Suprapubic skin (tissue), 4 donors: ENCODE data around the gene MORN5. TPM values are rescaled to one million over a fixed set of nuclear protein-coding genes. Genes with fewer than 3 reads are reported as not detected.

ENCODE experiments used
- DNase-seq, 2 donors: peaks; one replicate each; pipeline ENCODE4 v3.0.0-alpha.2; 2019; ENCODE audit warnings: low spot score in 2 of 2
- H3K27ac ChIP-seq: fragments of 200-600 bp; sonication (generic); one replicate; pipeline ENCODE4 v1.5.1; 2019
- H3K27me3 ChIP-seq: fragments of 200-600 bp; sonication (generic); one replicate; pipeline ENCODE4 v1.5.1; 2019
- H3K36me3 ChIP-seq: fragments of 200-600 bp; sonication (generic); one replicate; pipeline ENCODE4 v1.5.1; 2019
- H3K4me1 ChIP-seq: fragments of 200-600 bp; sonication (generic); one replicate; pipeline ENCODE4 v1.5.1; 2019
- H3K4me3 ChIP-seq: fragments of 200-600 bp; sonication (generic); one replicate; pipeline ENCODE4 v1.5.1; 2019; ENCODE audit warnings: mild to moderate bottlenecking
- H3K9me3 ChIP-seq: fragments of 200-600 bp; sonication (generic); one replicate; pipeline ENCODE4 v1.5.1; 2019
- EP300 ChIP-seq: sonication (generic); formaldehyde crosslinking; IDR thresholded peaks from one replicate; pipeline ENCODE4 v1.6.1; 2017; ENCODE audit warnings: antibody characterized with exemption
- POLR2A ChIP-seq, 2 donors: fragments of 450-650 bp; IDR thresholded peaks; one replicate each; pipeline ENCODE4 v1.6.1; 2017; ENCODE audit warnings: antibody characterized with exemption in 2 of 2, mild to moderate bottlenecking in 2 of 2, moderate library complexity in 2 of 2
- POLR2AphosphoS5 ChIP-seq, 3 donors: sonication (generic); formaldehyde crosslinking; IDR thresholded peaks; one replicate each; pipeline ENCODE4 v1.6.1; 2017; ENCODE audit warnings: antibody characterized with exemption in 3 of 3
- WGBS: methylation state at CpG from one replicate; pipeline ENCODE4 v1.1.5; 2018; 5-methylcytosine and 5-hydroxymethylcytosine counted together
- total RNA-seq, 4 donors: library from RNA; depleted of rRNA; stranded (reverse); fragments of >200 nt; gene quantifications; one replicate each; pipeline ENCODE4 v1.1.0, GENCODE V29; 2016
- TF ChIP-seq, protein P1 (sequence below), 2 donors: fragments of 200-600 bp in 1 of 2; fragments of 450-650 bp in 1 of 2; sonication (generic) in 1 of 2; IDR thresholded peaks; one replicate each; pipeline ENCODE4 v1.5.1; 2016 to 2019; ENCODE audit warnings: antibody characterized with exemption in 2 of 2, mild to moderate bottlenecking in 1 of 2, moderate library complexity in 1 of 2

MORN5 gene
- total RNA-seq, 4 donors from 2014 or later = not detected

- no peak overlapping the region for H3K27ac ChIP-seq
- H3K4me3 ChIP-seq = no peak overlapping the region
- WGBS = 83% methylated on average over 4 of the region's 4 CpGs
- no peaks in the 10 kb centered on the region for H3K9me3 ChIP-seq
- no peaks in the 10 kb centered on the region for H3K36me3 ChIP-seq
- H3K27me3 ChIP-seq = peaks cover 95% of the 10 kb centered on the region
- H3K4me1 ChIP-seq = peaks cover 43% of the 10 kb centered on the region
- TF ChIP-seq POLR2A (IDR thresholded peaks at IDR 0.05) (no peak), EP300 (no peak), POLR2AphosphoS5 (IDR thresholded peaks at IDR 0.05) (no peak)
- TF ChIP-seq, protein P1, sequence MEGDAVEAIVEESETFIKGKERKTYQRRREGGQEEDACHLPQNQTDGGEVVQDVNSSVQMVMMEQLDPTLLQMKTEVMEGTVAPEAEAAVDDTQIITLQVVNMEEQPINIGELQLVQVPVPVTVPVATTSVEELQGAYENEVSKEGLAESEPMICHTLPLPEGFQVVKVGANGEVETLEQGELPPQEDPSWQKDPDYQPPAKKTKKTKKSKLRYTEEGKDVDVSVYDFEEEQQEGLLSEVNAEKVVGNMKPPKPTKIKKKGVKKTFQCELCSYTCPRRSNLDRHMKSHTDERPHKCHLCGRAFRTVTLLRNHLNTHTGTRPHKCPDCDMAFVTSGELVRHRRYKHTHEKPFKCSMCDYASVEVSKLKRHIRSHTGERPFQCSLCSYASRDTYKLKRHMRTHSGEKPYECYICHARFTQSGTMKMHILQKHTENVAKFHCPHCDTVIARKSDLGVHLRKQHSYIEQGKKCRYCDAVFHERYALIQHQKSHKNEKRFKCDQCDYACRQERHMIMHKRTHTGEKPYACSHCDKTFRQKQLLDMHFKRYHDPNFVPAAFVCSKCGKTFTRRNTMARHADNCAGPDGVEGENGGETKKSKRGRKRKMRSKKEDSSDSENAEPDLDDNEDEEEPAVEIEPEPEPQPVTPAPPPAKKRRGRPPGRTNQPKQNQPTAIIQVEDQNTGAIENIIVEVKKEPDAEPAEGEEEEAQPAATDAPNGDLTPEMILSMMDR (IDR thresholded peaks at IDR 0.05) = no peak
- no peak for DNase-seq
These were observed 56.6 kb downstream of the MORN5 start for GRCh38 chr9:122216138-122216797.

GRCh38 chr9:122216798-122217418, 57.2 kb downstream of the MORN5 start:
- Histone ChIP-seq H3K27ac (no peak overlapping the region), H3K36me3 (no peaks in the 10 kb centered on the region), H3K4me3 (no peak overlapping the region), H3K4me1 (peaks cover 43% of the 10 kb centered on the region), H3K27me3 (peaks cover 95% of the 10 kb centered on the region), H3K9me3 (no peaks in the 10 kb centered on the region)
- DNase-seq = no peak
- 58% methylated on average over 33 of the region's 35 CpGs for WGBS
- no peak for TF ChIP-seq POLR2AphosphoS5 (IDR thresholded peaks at IDR 0.05)

DNA sequence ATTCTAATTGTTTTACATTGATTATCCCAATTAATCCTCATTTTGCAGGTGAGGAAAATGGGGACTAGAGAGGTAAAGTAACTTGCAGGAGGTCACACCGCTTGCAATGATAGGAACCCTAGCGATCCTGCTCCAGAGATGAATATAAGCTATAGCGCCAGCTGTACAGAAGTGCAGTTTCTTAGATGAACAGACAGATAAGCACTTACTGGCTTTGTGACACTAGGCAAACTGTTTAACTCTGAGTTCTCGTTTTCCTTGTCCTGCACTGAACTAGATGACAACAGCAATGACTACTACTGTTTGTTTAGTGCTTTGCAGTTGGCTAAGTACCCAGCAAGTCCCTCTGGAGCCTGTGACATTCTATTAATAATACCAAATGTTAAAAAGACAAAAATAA, 57.9 kb downstream of the MORN5 start:
- Histone ChIP-seq H3K27ac (no peak overlapping the region), H3K27me3 (peaks cover 96% of the 10 kb centered on the region), H3K36me3 (no peaks in the 10 kb centered on the region), H3K9me3 (no peaks in the 10 kb centered on the region), H3K4me3 (no peak overlapping the region), H3K4me1 (peaks cover 45% of the 10 kb centered on the region)
- 49% methylated on average over 4 of the region's 4 CpGs for WGBS
- TF ChIP-seq POLR2A (IDR thresholded peaks at IDR 0.05) (no peak), POLR2AphosphoS5 (IDR thresholded peaks at IDR 0.05) (no peak), EP300 (no peak)
- TF ChIP-seq, protein P1 (IDR thresholded peaks at IDR 0.05) = no peak
- DNase-seq = no peak

- H3K4me3 ChIP-seq = peak overlapping the region; percentile 33
- H3K4me1 ChIP-seq = peaks cover 48% of the 10 kb centered on the region
- 51% methylated on average over 11 of the region's 11 CpGs for WGBS
- H3K27ac ChIP-seq = no peak overlapping the region
- H3K36me3 ChIP-seq = no peaks in the 10 kb centered on the region
- TF ChIP-seq POLR2AphosphoS5 (IDR thresholded peaks at IDR 0.05) (no peak), EP300 (no peak), POLR2A (IDR thresholded peaks at IDR 0.05) (no peak)
- TF ChIP-seq, protein P1 (IDR thresholded peaks at IDR 0.05) = no peak
- no peaks in the 10 kb centered on the region for H3K9me3 ChIP-seq
- peaks cover 96% of the 10 kb centered on the region for H3K27me3 ChIP-seq
- no peak for DNase-seq
These were observed 58.6 kb downstream of the MORN5 start for GRCh38 chr9:122218071-122218934.

- H3K27me3 ChIP-seq = peaks cover 96% of the 10 kb centered on the region
- 8% methylated on average over 26 of the region's 59 CpGs for WGBS
- no peaks in the 10 kb centered on the region for H3K36me3 ChIP-seq
- H3K9me3 ChIP-seq = no peaks in the 10 kb centered on the region
- DNase-seq = no peak
- TF ChIP-seq POLR2A (IDR thresholded peaks at IDR 0.05) = no peak
- TF ChIP-seq EP300 = no peak
- TF ChIP-seq POLR2AphosphoS5 (IDR thresholded peaks at IDR 0.05) = no peak
- H3K4me1 ChIP-seq = peaks cover 39% of the 10 kb centered on the region
- H3K27ac ChIP-seq = no peak overlapping the region
- H3K4me3 ChIP-seq = peak overlapping the region; percentile 33
These were observed 59.5 kb downstream of the MORN5 start for GRCh38 chr9:122218935-122219855.
